Esophagus (tissue), 2 donors: ENCODE measurements around the gene GBP1. TPM values are rescaled to one million over a fixed set of nuclear protein-coding genes. Genes with fewer than 3 reads are reported as not detected.
"Not testable (repeated sequence)": the region's sequence is repeated elsewhere in the genome, so short reads cannot be mapped to it uniquely, and the experiment has no call there.

Source experiments
- H3K27ac ChIP-seq, 2 donors: one replicate each; pipeline ENCODE4 v1.5.1; 2013; ENCODE audit warnings: low read depth in 2 of 2, mild to moderate bottlenecking in 2 of 2, inconsistent platforms in 1 of 2, low read length in 1 of 2, moderate library complexity in 1 of 2
- H3K27me3 ChIP-seq, 2 donors: one replicate each; pipeline ENCODE4 v1.6.1; 2013; ENCODE audit warnings: low read length in 2 of 2, control low read depth in 1 of 2, mild to moderate bottlenecking in 1 of 2; ENCODE audit not compliant: insufficient read depth in 2 of 2, control insufficient read depth in 1 of 2
- H3K36me3 ChIP-seq, 2 donors: one replicate each; pipeline ENCODE4 v1.6.1; 2013; ENCODE audit warnings: low read length in 1 of 2; ENCODE audit not compliant: control insufficient read depth in 2 of 2, insufficient read depth in 2 of 2
- H3K4me1 ChIP-seq, 2 donors: one replicate each; pipeline ENCODE4 v1.6.1; 2013; ENCODE audit warnings: low read length in 1 of 2; ENCODE audit not compliant: control insufficient read depth in 2 of 2, insufficient read depth in 2 of 2
- H3K4me3 ChIP-seq, 2 donors: one replicate each; pipeline ENCODE4 v1.5.1; 2013; ENCODE audit warnings: low read length in 2 of 2, mild to moderate bottlenecking in 2 of 2, low read depth in 1 of 2, moderate library complexity in 1 of 2
- H3K9me3 ChIP-seq, 2 donors: one replicate each; pipeline ENCODE4 v1.6.1; 2013; ENCODE audit warnings: mild to moderate bottlenecking in 2 of 2, low read depth in 1 of 2, low read length in 1 of 2, moderate library complexity in 1 of 2; ENCODE audit not compliant: control insufficient read depth in 2 of 2, insufficient read depth in 1 of 2
- WGBS, 2 donors: extraction: QIAGEN DNeasy Blood & Tissue Kit; methylation state at CpG; one replicate each; pipeline ENCODE4 v1.1.7; 2013; 5-methylcytosine and 5-hydroxymethylcytosine counted together
- polyA plus RNA-seq, 2 donors: library from polyadenylated mRNA; stranded (reverse); fragments of 200-250 nt; gene quantifications; one replicate each; pipeline ENCODE4 v1.2.3, GENCODE V29; 2013
- donor health status: healthy with polysubstance abuse.
- donor health status: Bipolar disorder and iron deficiency.

The GBP1 gene
- polyA plus RNA-seq, 2 donors: 10.1 to 13.7 TPM

DNA sequence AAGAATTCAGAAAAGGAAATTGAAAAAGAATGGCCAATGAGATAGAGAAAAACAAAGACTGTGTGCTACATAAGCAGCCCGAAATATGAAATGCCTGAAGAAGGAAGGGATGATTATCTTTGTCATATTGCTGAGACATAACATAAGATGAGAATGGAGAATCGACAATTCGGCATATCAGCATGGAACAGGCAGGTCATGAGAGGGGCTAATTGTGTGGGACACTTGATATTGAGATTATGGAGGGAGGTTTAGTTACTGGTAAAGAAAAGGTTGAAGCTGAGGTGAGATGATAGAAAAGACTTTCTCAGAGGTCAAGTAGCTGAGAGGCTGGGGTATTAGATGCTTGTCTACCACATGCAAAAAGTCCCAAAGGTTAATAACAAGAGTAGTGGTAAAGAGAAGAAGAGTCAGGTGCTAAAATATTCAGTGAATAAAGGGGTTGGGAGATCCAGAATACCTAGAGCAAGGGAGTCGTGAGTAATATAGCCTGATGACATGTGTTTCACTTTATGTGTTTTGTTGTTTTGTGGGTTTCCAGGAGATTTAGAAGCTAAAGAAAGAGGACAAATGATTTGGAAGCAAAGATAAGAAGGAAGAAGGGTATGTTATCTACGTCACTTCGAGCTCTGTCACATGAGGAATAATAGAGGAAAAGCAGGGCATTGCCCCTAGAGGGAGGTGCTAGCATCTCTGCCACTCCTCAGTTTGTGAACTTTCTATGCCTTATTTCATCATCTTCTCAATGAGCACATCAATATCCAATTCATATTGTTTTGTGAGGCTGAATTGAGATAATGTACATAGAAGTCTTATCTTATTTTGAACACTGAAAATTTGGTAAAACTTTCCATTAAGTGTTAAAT, 18.5 kb downstream of the GBP1 start:
- H3K27ac ChIP-seq, H3K27me3 ChIP-seq, H3K36me3 ChIP-seq, H3K4me3 ChIP-seq, H3K9me3 ChIP-seq, H3K4me1 ChIP-seq: not testable (repeated sequence)
- 82 to 85% methylated on average over 6 of the region's 6 CpGs for WGBS, 2 donors

GRCh38 chr1:89044970-89045721, 19.9 kb downstream of the GBP1 start:
- H3K27ac ChIP-seq: no peak overlapping the region
- no peaks in the 10 kb centered on the region for H3K27me3 ChIP-seq
- peaks cover 0 to 3% of the 10 kb centered on the region in 2 donors for H3K9me3 ChIP-seq
- H3K4me1 ChIP-seq: peaks cover 0 to 2% of the 10 kb centered on the region in 2 donors
- WGBS, 2 donors: 53 to 73% methylated on average over 2 of the region's 2 CpGs
- H3K36me3 ChIP-seq: no peaks in the 10 kb centered on the region
- no peak overlapping the region for H3K4me3 ChIP-seq

DNA sequence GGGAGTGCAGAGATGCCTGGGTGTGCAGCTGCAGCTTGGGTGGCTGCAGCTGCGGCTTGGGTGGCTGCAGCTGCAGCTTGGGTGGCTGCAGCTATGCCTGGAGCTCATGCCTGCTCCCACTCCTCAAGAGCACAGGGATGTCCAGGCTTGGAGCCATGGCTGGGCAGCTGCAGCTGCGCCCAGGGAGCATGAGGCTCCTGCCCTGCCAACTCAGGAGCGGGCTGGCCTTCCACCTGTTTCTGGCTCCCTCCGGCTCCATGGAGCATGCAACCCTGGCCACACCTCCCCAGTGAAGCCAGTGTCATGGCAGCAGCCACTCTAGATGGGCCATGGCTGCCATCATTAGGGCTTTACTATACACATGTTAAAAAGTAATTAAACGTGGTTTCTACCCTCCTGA, 21.1 kb downstream of the GBP1 start:
- H3K27me3 ChIP-seq: no peaks in the 10 kb centered on the region
- no peak overlapping the region for H3K27ac ChIP-seq
- H3K4me3 ChIP-seq: no peak overlapping the region
- WGBS, 2 donors: 82 to 85% methylated on average over 5 of the region's 5 CpGs
- H3K36me3 ChIP-seq: no peaks in the 10 kb centered on the region
- H3K9me3 ChIP-seq: peaks cover 0 to 3% of the 10 kb centered on the region in 2 donors
- peaks cover 0 to 2% of the 10 kb centered on the region in 2 donors for H3K4me1 ChIP-seq

- no peak overlapping the region for H3K27ac ChIP-seq
- H3K4me3 ChIP-seq: no peak overlapping the region
- no peaks in the 10 kb centered on the region for H3K36me3 ChIP-seq
- peaks cover 0 to 2% of the 10 kb centered on the region in 2 donors for H3K4me1 ChIP-seq
- H3K27me3 ChIP-seq: no peaks in the 10 kb centered on the region
- H3K9me3 ChIP-seq: peaks cover 0 to 3% of the 10 kb centered on the region in 2 donors
- WGBS, 2 donors: 95 to 96% methylated on average over 7 of the region's 7 CpGs
Measured at GRCh38 chr1:89042491-89042890, 22.5 kb downstream of the GBP1 start.

- Histone ChIP-seq H3K36me3 (no peaks in the 10 kb centered on the region), H3K9me3 (peaks cover 0 to 3% of the 10 kb centered on the region in 2 donors), H3K4me3 (no peak overlapping the region), H3K4me1 (peaks cover 0 to 2% of the 10 kb centered on the region in 2 donors), H3K27ac (no peak overlapping the region), H3K27me3 (no peaks in the 10 kb centered on the region)
- WGBS, 2 donors: 94 to 98% methylated on average over 1 of the region's 1 CpG
Measured at GRCh38 chr1:89041721-89042120, 23.3 kb downstream of the GBP1 start.

DNA sequence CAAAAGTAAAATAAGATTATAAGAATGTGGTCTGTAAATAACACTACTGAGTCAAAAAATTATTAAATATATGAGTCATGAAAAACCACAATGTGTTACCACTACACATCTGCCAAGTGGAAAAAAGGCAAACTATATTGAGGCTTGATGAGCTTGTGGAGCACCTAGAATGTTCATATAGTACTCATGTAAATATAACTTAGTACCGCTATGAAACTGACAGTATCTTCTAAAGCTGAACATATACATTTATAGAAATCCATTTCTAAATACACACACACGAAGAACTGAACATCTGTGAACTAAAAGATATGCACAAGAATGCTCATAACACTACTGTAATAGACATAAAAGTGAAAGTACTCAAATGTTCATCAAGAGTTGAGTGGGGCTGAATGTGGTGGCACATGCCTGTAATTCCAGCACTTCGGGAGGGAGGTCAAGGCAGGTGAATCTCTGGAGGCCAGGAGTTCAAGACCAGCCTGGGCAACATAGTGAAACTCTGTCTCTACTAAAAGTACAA, 23.8 kb downstream of the GBP1 start:
- WGBS, 2 donors: 68 to 70% methylated on average over 3 of the region's 3 CpGs
- Histone ChIP-seq H3K4me3 (no peak overlapping the region), H3K27me3 (no peaks in the 10 kb centered on the region), H3K4me1 (peaks cover 0 to 2% of the 10 kb centered on the region in 2 donors), H3K36me3 (no peaks in the 10 kb centered on the region), H3K27ac (no peak overlapping the region), H3K9me3 (peaks cover 0 to 3% of the 10 kb centered on the region in 2 donors)

GRCh38 chr1:89040315-89040626, 24.7 kb downstream of the GBP1 start:
- peaks cover 0 to 2% of the 10 kb centered on the region in 2 donors for H3K4me1 ChIP-seq
- H3K9me3 ChIP-seq: peaks cover 0 to 3% of the 10 kb centered on the region in 2 donors
- 94 to 98% methylated on average over 1 of the region's 1 CpG for WGBS, 2 donors
- H3K27me3 ChIP-seq: no peaks in the 10 kb centered on the region
- H3K27ac ChIP-seq: no peak overlapping the region
- no peaks in the 10 kb centered on the region for H3K36me3 ChIP-seq
- H3K4me3 ChIP-seq: no peak overlapping the region

DNA sequence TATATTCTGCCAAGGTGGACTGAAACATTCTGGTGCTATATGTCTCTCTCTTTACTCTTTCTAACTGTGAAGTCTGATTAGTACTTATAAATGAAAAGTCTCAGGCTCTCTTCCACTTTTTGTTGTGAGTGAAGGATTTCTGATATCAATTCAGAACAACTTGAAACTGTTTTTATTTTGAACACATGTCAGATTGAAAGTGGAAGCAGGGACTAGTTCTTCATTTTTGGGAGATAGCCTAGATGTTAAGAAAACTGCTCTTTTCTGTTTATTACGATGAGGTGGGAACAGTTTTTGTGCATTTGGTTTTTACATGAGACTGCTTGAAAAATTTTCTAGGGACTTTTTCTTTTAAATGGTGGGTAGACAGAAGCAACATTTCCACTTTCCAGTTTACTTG, 27.8 kb downstream of the GBP1 start:
- Histone ChIP-seq H3K27me3 (no peaks in the 10 kb centered on the region), H3K36me3 (no peaks in the 10 kb centered on the region), H3K9me3 (no peaks in the 10 kb centered on the region), H3K4me3 (no peak overlapping the region), H3K4me1 (no peaks in the 10 kb centered on the region), H3K27ac (no peak overlapping the region)
- WGBS, 2 donors: 80 to 85% methylated on average over 1 of the region's 1 CpG

- Histone ChIP-seq H3K36me3 (no peaks in the 10 kb centered on the region), H3K9me3 (no peaks in the 10 kb centered on the region), H3K27me3 (no peaks in the 10 kb centered on the region), H3K27ac (no peak overlapping the region), H3K4me3 (no peak overlapping the region), H3K4me1 (no peaks in the 10 kb centered on the region)
- WGBS, 2 donors: 82 to 96% methylated on average over 1 of the region's 1 CpG
Measured at GRCh38 chr1:89035080-89035479, 29.9 kb downstream of the GBP1 start.
